ENCODE data around the gene MAPKAP1. TPM values are rescaled to one million over a fixed set of nuclear protein-coding genes. Genes with fewer than 3 reads are reported as not detected.

Gene MAPKAP1
- total RNA-seq, 4 donors from 2014 or later, result 46.7 to 63.0 (median 57.9) TPM

DNA sequence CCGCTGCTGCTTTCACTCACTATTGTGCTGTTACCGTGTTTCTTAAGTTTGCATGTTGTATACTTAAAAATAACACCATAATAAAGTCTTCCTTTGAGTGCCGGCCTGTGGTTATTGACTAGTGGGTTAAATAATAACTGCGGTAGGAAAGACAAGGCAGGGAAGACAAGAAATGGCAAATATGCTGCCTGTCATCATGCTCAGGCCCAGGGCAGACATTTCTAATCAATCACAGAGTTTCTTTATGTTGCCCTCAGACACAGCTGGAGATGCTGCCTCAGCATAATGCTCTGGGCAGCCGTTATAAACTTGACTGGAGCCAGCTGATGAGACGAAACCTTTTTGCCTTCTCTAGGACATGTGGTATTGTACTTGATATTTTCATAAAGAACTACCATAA, 230.4 kb downstream of the MAPKAP1 start:
- no peak overlapping the region for H3K4me3 ChIP-seq (ENCODE audit: low read depth, poor library complexity, severe bottlenecking)
- TF ChIP-seq, protein P1, sequence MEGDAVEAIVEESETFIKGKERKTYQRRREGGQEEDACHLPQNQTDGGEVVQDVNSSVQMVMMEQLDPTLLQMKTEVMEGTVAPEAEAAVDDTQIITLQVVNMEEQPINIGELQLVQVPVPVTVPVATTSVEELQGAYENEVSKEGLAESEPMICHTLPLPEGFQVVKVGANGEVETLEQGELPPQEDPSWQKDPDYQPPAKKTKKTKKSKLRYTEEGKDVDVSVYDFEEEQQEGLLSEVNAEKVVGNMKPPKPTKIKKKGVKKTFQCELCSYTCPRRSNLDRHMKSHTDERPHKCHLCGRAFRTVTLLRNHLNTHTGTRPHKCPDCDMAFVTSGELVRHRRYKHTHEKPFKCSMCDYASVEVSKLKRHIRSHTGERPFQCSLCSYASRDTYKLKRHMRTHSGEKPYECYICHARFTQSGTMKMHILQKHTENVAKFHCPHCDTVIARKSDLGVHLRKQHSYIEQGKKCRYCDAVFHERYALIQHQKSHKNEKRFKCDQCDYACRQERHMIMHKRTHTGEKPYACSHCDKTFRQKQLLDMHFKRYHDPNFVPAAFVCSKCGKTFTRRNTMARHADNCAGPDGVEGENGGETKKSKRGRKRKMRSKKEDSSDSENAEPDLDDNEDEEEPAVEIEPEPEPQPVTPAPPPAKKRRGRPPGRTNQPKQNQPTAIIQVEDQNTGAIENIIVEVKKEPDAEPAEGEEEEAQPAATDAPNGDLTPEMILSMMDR (IDR thresholded peaks at IDR 0.05), result no peak
- no peak for TF ChIP-seq POLR2A (IDR thresholded peaks at IDR 0.05)
- intact Hi-C loops (cut with DNase I; ENCODE audit: low total_unique reads), result no loop called here
- no peak for DNase-seq (ENCODE audit: low spot score in 2 of 2)
- 89 to 95% methylated on average over 6 of the region's 6 CpGs for WGBS, 2 donors

- WGBS, 2 donors, result 87 to 89% methylated on average over 6 of the region's 6 CpGs
- TF ChIP-seq POLR2A (IDR thresholded peaks at IDR 0.05), result no peak
- TF ChIP-seq, protein P1 (IDR thresholded peaks at IDR 0.05), result no peak
- H3K4me3 ChIP-seq (ENCODE audit: low read depth, poor library complexity, severe bottlenecking), result no peak overlapping the region
- DNase-seq (ENCODE audit: low spot score in 2 of 2), result no peak
- intact Hi-C loops (cut with DNase I; ENCODE audit: low total_unique reads), result no loop called here
Measured at GRCh38 chr9:125475385-125475784, 231.6 kb downstream of the MAPKAP1 start.

DNA sequence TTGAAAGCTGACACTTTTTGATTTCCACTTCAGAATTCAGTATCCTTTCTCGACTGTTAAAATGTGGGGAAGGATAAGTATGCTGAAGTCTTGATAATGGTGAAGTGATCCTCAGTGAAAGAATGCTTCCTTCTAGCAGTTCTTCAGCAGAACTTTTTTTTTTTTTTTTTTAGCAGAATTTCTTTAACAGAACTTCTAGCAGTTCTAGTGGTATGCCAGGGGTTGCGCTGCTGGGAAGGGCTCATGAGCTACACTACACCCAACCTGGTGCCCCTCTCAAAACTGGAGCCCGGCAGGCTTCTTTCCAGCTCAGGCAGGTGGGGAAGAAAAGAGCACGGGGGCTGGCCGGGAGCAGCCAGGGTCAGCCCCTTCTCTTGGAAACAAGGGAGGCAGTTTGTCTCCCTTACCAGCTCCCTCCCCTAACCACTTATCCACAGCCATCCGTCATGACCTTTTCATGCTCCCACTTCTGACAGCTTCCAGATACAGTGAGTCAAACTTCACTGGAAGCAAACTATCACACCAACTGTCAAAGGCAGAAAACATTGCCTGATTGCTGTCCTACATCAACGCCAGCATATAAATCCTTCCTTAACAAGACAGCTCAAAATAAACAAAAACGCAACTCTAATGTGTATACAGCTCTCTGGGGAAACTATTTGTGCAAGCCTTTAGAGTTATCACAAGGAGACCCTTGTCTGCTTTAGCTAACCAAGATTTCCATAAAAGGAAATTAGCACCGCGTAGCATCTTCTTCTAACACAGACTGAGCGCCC, 233.9 kb downstream of the MAPKAP1 start:
- intact Hi-C loops (cut with DNase I; ENCODE audit: low total_unique reads), result no loop called here
- H3K4me3 ChIP-seq (ENCODE audit: low read depth, poor library complexity, severe bottlenecking), result no peak overlapping the region
- TF ChIP-seq, protein P1 (IDR thresholded peaks at IDR 0.05), result no peak
- no peak for TF ChIP-seq POLR2A (IDR thresholded peaks at IDR 0.05)
- 60 to 71% methylated on average over 11 of the region's 11 CpGs for WGBS, 2 donors
- no peak for DNase-seq (ENCODE audit: low spot score in 2 of 2)

- 59 to 60% methylated on average over 4 of the region's 4 CpGs for WGBS, 2 donors
- no peak for DNase-seq (ENCODE audit: low spot score in 2 of 2)
- H3K4me3 ChIP-seq (ENCODE audit: low read depth, poor library complexity, severe bottlenecking), result no peak overlapping the region
- no peak for TF ChIP-seq POLR2A (IDR thresholded peaks at IDR 0.05)
- TF ChIP-seq, protein P1 (IDR thresholded peaks at IDR 0.05), result no peak
- intact Hi-C loops (cut with DNase I; ENCODE audit: low total_unique reads), result no loop called here
Measured at GRCh38 chr9:125472562-125472925, 234.5 kb downstream of the MAPKAP1 start.

GRCh38 chr9:125470767-125471580, 236.0 kb downstream of the MAPKAP1 start:
- intact Hi-C loops (cut with DNase I; ENCODE audit: low total_unique reads), result no loop called here
- no peak overlapping the region for H3K4me3 ChIP-seq (ENCODE audit: low read depth, poor library complexity, severe bottlenecking)
- 82 to 92% methylated on average over 14 of the region's 14 CpGs for WGBS, 2 donors
- DNase-seq (ENCODE audit: low spot score in 2 of 2), result no peak
- no peak for TF ChIP-seq POLR2A (IDR thresholded peaks at IDR 0.05)
- TF ChIP-seq, protein P1 (IDR thresholded peaks at IDR 0.05), result no peak
